GM10248 (cell line): Measurements from ENCODE around the gene ADCY5.

Experiments used
- CTCF ChIA-PET: fragments of 300-600 bp; sonication (Branson Sonifier 250); formaldehyde crosslinking; extraction: SDS; loops from one replicate; lab custom pipeline; 2021; ENCODE audit warnings: antibody characterized with exemption; lab: Yijun Ruan, JAX
- POLR2A ChIA-PET: fragments of 350-650 bp; sonication (Branson Sonifier 250); formaldehyde crosslinking; extraction: SDS; loops from one replicate; lab custom pipeline; 2020; ENCODE audit warnings: antibody characterized with exemption; lab: Yijun Ruan, JAX
- DNase-seq: peaks from one replicate; pipeline ENCODE4 v3.0.0; 2012; ENCODE audit errors: extremely low spot score
- CTCF ChIP-seq: IDR thresholded peaks from 2 replicates; pipeline ENCODE4 v1.5.1; 2012; ENCODE audit warnings: mild to moderate bottlenecking, low read depth; ENCODE audit errors: extremely low read depth, missing control alignments, control extremely low read depth

Gene ADCY5

DNA sequence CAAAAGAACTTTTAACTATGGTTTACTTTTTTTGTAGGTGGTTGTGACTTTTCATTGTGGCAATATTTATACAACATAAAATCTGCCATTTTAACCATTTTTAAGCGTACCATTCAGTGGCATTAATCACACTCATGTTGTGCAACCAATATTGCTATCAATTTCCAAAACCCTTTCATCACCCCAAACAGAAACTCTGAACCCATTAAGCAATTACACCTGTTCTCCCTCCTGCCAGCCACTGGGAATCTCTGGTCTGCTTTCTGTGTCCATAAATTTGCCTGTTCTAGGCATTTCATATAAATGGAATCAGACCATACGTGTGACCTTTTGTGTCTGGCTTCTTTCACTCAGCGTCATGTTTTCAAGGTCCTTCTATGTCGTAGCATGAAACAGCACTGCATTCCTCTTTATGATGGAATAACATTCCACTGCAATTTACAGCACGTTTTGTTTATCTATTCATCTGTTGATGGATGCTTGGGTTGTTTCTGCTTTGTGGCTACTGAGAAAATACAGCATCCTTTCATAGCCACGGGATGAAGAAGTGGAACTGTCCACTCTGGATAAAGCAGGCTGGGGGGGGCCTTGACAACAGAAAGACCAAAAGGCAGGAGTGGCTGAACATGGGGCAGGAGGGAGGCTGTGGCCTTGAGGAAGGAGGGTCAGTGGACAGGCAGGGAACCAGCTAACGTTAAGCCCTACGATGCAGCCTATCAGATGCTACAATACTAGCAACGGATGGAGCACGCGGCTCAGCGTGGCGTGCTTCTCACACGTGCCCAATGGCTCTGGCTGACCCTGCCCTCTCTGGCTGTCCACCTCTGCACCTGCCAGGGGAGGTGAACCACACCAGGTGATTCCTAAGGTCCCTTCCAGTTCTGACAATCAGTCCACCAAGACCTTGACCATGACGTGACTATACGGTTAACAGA lies 136.3 kb downstream of the ADCY5 start:
- ChIA-PET POLR2A (no interaction called here), CTCF (interaction anchor here (1.3 to 1.5 kb wide), 2 partner anchors 8 to 10 kb away, joined by 3 read pairs; no protein-coding TSS in a partner anchor)
- TF ChIP-seq CTCF = no peak
- no peak for DNase-seq

GRCh38 chr3:123311201-123311600 lies 137.7 kb downstream of the ADCY5 start:
- DNase-seq = no peak
- ChIA-PET CTCF (interaction anchor here (1.5 to 1.8 kb wide), 3 partner anchors 9 to 21 kb away, joined by 3 to 5 read pairs (median 3); no protein-coding TSS in a partner anchor), POLR2A (no interaction called here)
- no peak for TF ChIP-seq CTCF

DNA sequence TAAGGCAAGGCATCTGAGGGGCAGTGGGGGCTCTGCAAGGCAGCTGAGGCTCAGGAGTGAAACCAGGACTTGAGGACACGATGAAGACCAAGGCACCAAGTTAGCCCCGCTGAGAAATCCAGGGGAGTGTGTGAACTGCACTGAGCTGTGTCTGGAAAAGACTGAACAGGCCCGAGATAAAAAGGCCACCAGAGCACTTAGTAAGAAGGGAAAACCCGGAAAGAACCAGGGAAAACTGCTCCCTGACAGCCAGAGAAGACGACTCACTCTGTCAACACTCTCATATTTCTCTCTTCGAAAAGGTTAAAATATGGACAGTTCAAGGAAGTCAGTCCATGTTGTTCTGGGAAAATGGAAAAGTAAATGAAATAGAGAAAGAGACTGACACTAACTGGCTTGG lies 138.1 kb downstream of the ADCY5 start:
- TF ChIP-seq CTCF = no peak
- ChIA-PET CTCF (interaction anchor here (1.5 to 1.8 kb wide), 3 partner anchors 10 to 21 kb away, joined by 3 to 5 read pairs (median 3); no protein-coding TSS in a partner anchor), POLR2A (no interaction called here)
- no peak for DNase-seq

DNA sequence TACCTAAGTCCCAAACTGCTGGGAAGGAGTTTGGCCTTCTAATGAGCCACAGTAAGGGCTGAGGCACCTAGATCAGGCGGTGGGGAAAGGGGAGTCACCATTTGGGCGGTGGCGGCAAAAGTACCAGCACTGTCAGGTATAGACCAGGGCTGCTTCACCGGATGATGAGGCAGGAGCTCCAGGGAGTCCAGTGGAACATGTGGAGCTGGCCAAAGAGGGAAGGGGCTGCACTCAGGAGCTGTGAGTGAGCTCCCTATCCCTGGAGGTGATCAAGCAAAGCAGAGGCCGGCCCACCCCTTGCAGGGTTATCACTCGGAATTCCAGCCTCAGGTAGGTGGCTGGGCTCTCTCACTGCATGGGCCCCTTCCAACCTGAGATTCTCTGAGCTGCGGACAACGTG lies 138.7 kb downstream of the ADCY5 start:
- ChIA-PET POLR2A (no interaction called here), CTCF (interaction anchor here (1.5 to 1.8 kb wide), 2 partner anchors 16 to 22 kb away, joined by 3 to 5 read pairs; no protein-coding TSS in a partner anchor)
- no peak for DNase-seq
- no peak for TF ChIP-seq CTCF

DNA sequence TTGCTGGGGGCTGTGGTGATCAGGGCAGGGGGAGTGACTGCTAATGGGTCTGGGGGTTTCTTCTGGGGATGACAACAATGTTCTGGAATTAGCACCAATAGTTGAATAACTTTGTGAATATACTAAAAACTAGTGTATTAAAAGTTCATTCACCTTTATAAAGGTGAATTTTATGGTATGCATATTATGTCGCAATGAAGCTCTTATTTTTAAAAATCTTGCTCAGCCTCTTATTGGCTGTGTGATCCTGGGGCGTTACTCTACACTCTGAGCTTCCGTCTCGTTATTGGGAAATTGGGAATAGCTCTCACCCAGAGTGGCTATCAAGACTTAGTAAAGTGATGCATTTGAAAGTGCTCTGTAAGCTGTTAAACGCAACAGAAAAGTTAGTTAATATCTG lies 141.8 kb downstream of the ADCY5 start:
- TF ChIP-seq CTCF = no peak
- CTCF ChIA-PET = interaction anchor here (1.0 to 2.6 kb wide), 7 partner anchors 9 to 269 kb away, joined by 3 to 6 read pairs (median 5); no protein-coding TSS in a partner anchor
- POLR2A ChIA-PET = interaction anchor here (0.7 kb wide), 1 partner anchor 81 kb away, joined by 8 read pairs; no protein-coding TSS in a partner anchor
- no peak for DNase-seq

- POLR2A ChIA-PET = no interaction called here
- no peak for TF ChIP-seq CTCF
- CTCF ChIA-PET = interaction anchor here (2.6 kb wide), 1 partner anchor 271 kb away, joined by 6 read pairs; no protein-coding TSS in a partner anchor
- DNase-seq = no peak
Measured at GRCh38 chr3:123305192-123305591, 143.7 kb downstream of the ADCY5 start.
